Endothelial cell of umbilical vein (primary cell): ENCODE results near the gene ID1.

ENCODE experiments used
- EZH2 ChIP-seq: IDR thresholded peaks from 2 replicates; pipeline ENCODE4 v1.6.1; 2012; ENCODE audit warnings: borderline replicate concordance, low read depth, mild to moderate bottlenecking, moderate library complexity, low read length, inconsistent platforms; ENCODE audit not compliant: severe bottlenecking
- POLR2A ChIP-seq: IDR thresholded peaks from 2 replicates; pipeline ENCODE4 v1.6.1; 2012; ENCODE audit warnings: low read depth, mild to moderate bottlenecking, control low read depth, low read length
- POLR2AphosphoS5 ChIP-seq: IDR thresholded peaks from 2 replicates; pipeline ENCODE4 v1.6.1; 2012; ENCODE audit warnings: low read depth, mild to moderate bottlenecking, control low read depth, low read length, moderate library complexity; ENCODE audit not compliant: insufficient read depth
- TF ChIP-seq, protein P1 (sequence below), 2 donors: IDR thresholded peaks; 1 replicate in 1 of 2; 2 replicates in 1 of 2; pipeline ENCODE4 v1.5.1; 2011; ENCODE audit warnings: low read length in 2 of 2, mild to moderate bottlenecking in 2 of 2, moderate library complexity in 2 of 2, control low read depth in 1 of 2, inconsistent platforms in 1 of 2, low read depth in 1 of 2; ENCODE audit not compliant: insufficient read depth in 1 of 2; ENCODE audit errors: extremely low read depth in 1 of 2

DNA sequence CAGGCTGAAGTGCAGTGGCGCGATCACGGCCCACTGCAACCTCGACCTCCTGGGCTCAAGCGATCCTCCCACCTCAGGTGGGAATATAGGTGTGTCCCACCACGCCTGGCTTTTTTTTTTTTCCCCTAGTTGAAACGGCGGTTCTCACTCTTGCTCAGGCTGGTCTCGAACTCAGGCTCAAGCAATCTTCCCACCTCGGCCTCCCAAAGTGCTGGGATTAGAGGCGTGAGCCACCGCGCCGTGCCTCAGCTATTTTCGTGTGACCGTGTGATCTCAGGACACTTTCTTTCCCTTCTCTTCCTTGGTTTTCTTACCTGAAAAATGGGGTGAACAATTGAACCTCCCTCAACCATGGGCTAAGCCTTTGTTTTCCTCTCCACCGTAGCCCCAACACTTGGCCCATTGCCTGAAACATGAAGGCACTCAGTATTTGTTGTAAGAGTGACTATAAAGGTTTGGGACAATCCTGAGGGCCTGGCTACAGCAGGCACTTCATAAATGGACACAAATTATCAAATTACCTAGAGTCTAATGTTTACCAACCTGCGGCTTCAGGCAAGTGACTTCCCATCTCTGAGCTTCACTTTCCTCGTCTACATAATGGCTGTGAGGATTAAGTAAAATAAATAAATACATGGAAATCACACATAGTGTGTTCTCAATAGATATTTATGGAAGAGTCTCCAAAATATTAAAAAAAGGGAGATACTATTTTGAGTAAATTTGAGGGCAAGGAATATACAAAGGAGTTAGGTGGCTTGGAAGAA is 31.4 kb upstream of the ID1 start:
- TF ChIP-seq, protein P1, sequence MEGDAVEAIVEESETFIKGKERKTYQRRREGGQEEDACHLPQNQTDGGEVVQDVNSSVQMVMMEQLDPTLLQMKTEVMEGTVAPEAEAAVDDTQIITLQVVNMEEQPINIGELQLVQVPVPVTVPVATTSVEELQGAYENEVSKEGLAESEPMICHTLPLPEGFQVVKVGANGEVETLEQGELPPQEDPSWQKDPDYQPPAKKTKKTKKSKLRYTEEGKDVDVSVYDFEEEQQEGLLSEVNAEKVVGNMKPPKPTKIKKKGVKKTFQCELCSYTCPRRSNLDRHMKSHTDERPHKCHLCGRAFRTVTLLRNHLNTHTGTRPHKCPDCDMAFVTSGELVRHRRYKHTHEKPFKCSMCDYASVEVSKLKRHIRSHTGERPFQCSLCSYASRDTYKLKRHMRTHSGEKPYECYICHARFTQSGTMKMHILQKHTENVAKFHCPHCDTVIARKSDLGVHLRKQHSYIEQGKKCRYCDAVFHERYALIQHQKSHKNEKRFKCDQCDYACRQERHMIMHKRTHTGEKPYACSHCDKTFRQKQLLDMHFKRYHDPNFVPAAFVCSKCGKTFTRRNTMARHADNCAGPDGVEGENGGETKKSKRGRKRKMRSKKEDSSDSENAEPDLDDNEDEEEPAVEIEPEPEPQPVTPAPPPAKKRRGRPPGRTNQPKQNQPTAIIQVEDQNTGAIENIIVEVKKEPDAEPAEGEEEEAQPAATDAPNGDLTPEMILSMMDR (IDR thresholded peaks at IDR 0.05; ENCODE audit: extremely low read depth in 1 of 2, insufficient read depth in 1 of 2, low read depth in 1 of 2, low read length in 2 of 2): no peak
- TF ChIP-seq EZH2 (no peak), POLR2A (no peak), POLR2AphosphoS5 (no peak)
